ENCODE data around the gene SHROOM2. TPM values are rescaled to one million over a fixed set of nuclear protein-coding genes. Genes with fewer than 3 reads are reported as not detected.

The SHROOM2 gene
- total RNA-seq, 1 experiment from 2014 or later: 14.2 TPM

GRCh38 chrX:9772943-9773342, 13.3 kb upstream of the SHROOM2 start:
- no peaks in the 10 kb centered on the region for H3K36me3 ChIP-seq (ENCODE audit: control insufficient read depth, insufficient read depth, low read length)
- no peaks in the 10 kb centered on the region for H3K9me3 Mint-ChIP-seq (ENCODE audit: unreplicated experiment)
- H3K27ac Mint-ChIP-seq (ENCODE audit: unreplicated experiment): no peak overlapping the region
- TF ChIP-seq CTCF (IDR thresholded peaks at IDR 0.05; ENCODE audit: insufficient read depth in 1 of 2, low read depth in 1 of 2, low read length in 1 of 2, severe bottlenecking in 1 of 2, unreplicated experiment in 1 of 2): no peak
- DNase-seq: no peak
- no peaks in the 10 kb centered on the region for H3K27me3 Mint-ChIP-seq (ENCODE audit: insufficient read depth, unreplicated experiment)
- H3K36me3 Mint-ChIP-seq (ENCODE audit: insufficient read depth, unreplicated experiment): no peaks in the 10 kb centered on the region
- ChIA-PET POLR2A (no interaction called here), CTCF (interaction anchor here (0.7 kb wide), 1 partner anchor 347 kb away, joined by 3 read pairs; no protein-coding TSS in a partner anchor)
- H3K4me3 ChIP-seq (ENCODE audit: low read depth, low read length): no peak overlapping the region
- intact Hi-C loops (cut with micrococcal nuclease; ENCODE audit: unreplicated experiment): no loop called here
- no peaks in the 10 kb centered on the region for H3K4me1 Mint-ChIP-seq (ENCODE audit: low read depth, unreplicated experiment)
- no peaks in the 10 kb centered on the region for H3K9me3 ChIP-seq
- H3K27me3 ChIP-seq (replicated peaks; ENCODE audit: control insufficient read depth, insufficient read depth, low read length): no peaks in the 10 kb centered on the region
- no peaks in the 10 kb centered on the region for H3K4me1 ChIP-seq
- no peak overlapping the region for H3K4me3 Mint-ChIP-seq (ENCODE audit: unreplicated experiment)
- BruUV-seq (replicated peaks): no TSS peak

- no peaks in the 10 kb centered on the region for H3K4me1 ChIP-seq
- Mint-ChIP-seq H3K9me3 (ENCODE audit: unreplicated experiment) (no peaks in the 10 kb centered on the region), H3K4me3 (ENCODE audit: unreplicated experiment) (no peak overlapping the region), H3K27ac (ENCODE audit: unreplicated experiment) (no peak overlapping the region), H3K27me3 (ENCODE audit: insufficient read depth, unreplicated experiment) (no peaks in the 10 kb centered on the region), H3K4me1 (ENCODE audit: low read depth, unreplicated experiment) (no peaks in the 10 kb centered on the region), H3K36me3 (ENCODE audit: insufficient read depth, unreplicated experiment) (peaks cover 9% of the 10 kb centered on the region)
- H3K4me3 ChIP-seq (ENCODE audit: low read depth, low read length): no peak overlapping the region
- CTCF ChIA-PET: no interaction called here
- H3K9me3 ChIP-seq: no peaks in the 10 kb centered on the region
- intact Hi-C loops (cut with micrococcal nuclease; ENCODE audit: unreplicated experiment): no loop called here
- no peaks in the 10 kb centered on the region for H3K36me3 ChIP-seq (ENCODE audit: control insufficient read depth, insufficient read depth, low read length)
- no peak for TF ChIP-seq CTCF (IDR thresholded peaks at IDR 0.05; ENCODE audit: insufficient read depth in 1 of 2, low read depth in 1 of 2, low read length in 1 of 2, severe bottlenecking in 1 of 2, unreplicated experiment in 1 of 2)
- BruUV-seq (replicated peaks): no TSS peak
- H3K27me3 ChIP-seq (replicated peaks; ENCODE audit: control insufficient read depth, insufficient read depth, low read length): no peaks in the 10 kb centered on the region
- no peak for DNase-seq
- POLR2A ChIA-PET: no interaction called here
Measured at GRCh38 chrX:9775930-9776329, 10.3 kb upstream of the SHROOM2 start.

- intact Hi-C loops (cut with micrococcal nuclease; ENCODE audit: unreplicated experiment): no loop called here
- POLR2A ChIA-PET: no interaction called here
Measured at GRCh38 chrX:9781941-9782340, 4.3 kb upstream of the SHROOM2 start.

More at GRCh38 chrX:9781941-9782340, 4.3 kb upstream of the SHROOM2 start:
- H3K4me1 ChIP-seq: no peaks in the 10 kb centered on the region
- no peak for DNase-seq
- CTCF ChIA-PET: no interaction called here
- Mint-ChIP-seq H3K27ac (ENCODE audit: unreplicated experiment) (no peak overlapping the region), H3K4me3 (ENCODE audit: unreplicated experiment) (no peak overlapping the region), H3K9me3 (ENCODE audit: unreplicated experiment) (no peaks in the 10 kb centered on the region), H3K36me3 (ENCODE audit: insufficient read depth, unreplicated experiment) (peaks cover 9% of the 10 kb centered on the region), H3K4me1 (ENCODE audit: low read depth, unreplicated experiment) (no peaks in the 10 kb centered on the region), H3K27me3 (ENCODE audit: insufficient read depth, unreplicated experiment) (no peaks in the 10 kb centered on the region)
- no TSS peak for BruUV-seq (replicated peaks)
- H3K36me3 ChIP-seq (ENCODE audit: control insufficient read depth, insufficient read depth, low read length): no peaks in the 10 kb centered on the region; the same call in 1 of the 2 replicates
- H3K4me3 ChIP-seq (ENCODE audit: low read depth, low read length): no peak overlapping the region
- no peaks in the 10 kb centered on the region for H3K9me3 ChIP-seq
- no peaks in the 10 kb centered on the region for H3K27me3 ChIP-seq (replicated peaks; ENCODE audit: control insufficient read depth, insufficient read depth, low read length)
- no peak for TF ChIP-seq CTCF (IDR thresholded peaks at IDR 0.05; ENCODE audit: insufficient read depth in 1 of 2, low read depth in 1 of 2, low read length in 1 of 2, severe bottlenecking in 1 of 2, unreplicated experiment in 1 of 2)
